Peyer's patch (tissue), 4 donors: ENCODE results near the gene PRIMA1. TPM values are rescaled to one million over a fixed set of nuclear protein-coding genes. Genes with fewer than 3 reads are reported as not detected.

ENCODE experiments used
- DNase-seq, 3 donors: peaks; one replicate each; pipeline ENCODE4 v3.0.0-alpha.2; 2017 to 2019
- H3K27ac ChIP-seq, 4 donors: fragments of 200-600 bp; sonication (generic); one replicate each; pipeline ENCODE4 v1.5.1; 2016 to 2019
- H3K27me3 ChIP-seq, 2 donors: fragments of 200-600 bp; sonication (generic); one replicate each; pipeline ENCODE4 v1.5.1; 2019
- H3K36me3 ChIP-seq, 3 donors: fragments of 200-600 bp; sonication (generic); one replicate each; pipeline ENCODE4 v1.5.1; 2016 to 2019
- H3K4me1 ChIP-seq, 4 donors: fragments of 200-600 bp; sonication (generic); one replicate each; pipeline ENCODE4 v1.5.1; 2016 to 2019
- H3K4me3 ChIP-seq, 4 donors: fragments of 200-600 bp; sonication (generic); 1 replicate in 3 of 4; 2 replicates in 1 of 4; pipeline ENCODE4 v1.5.1; 2016 to 2019; ENCODE audit warnings: mild to moderate bottlenecking in 1 of 4
- H3K9me3 ChIP-seq, 4 donors: fragments of 200-600 bp; sonication (generic); one replicate each; pipeline ENCODE4 v1.5.1; 2016 to 2019; ENCODE audit warnings: mild to moderate bottlenecking in 1 of 4
- CTCF ChIP-seq, 6 experiments: fragments of 450-650 bp in 4 of 6; fragments of 200-600 bp in 2 of 6; sonication (generic) in 1 of 6; IDR thresholded peaks; one replicate each; pipeline ENCODE4 v1.5.1; 2017 to 2019; ENCODE audit warnings: antibody characterized with exemption in 6 of 6, mild to moderate bottlenecking in 3 of 6, moderate library complexity in 1 of 6
- POLR2A ChIP-seq, 2 donors: fragments of 450-650 bp; IDR thresholded peaks; one replicate each; pipeline ENCODE4 v1.5.1; 2017; ENCODE audit warnings: antibody characterized with exemption in 2 of 2, mild to moderate bottlenecking in 2 of 2, moderate library complexity in 2 of 2
- total RNA-seq, 4 donors: library from RNA; depleted of rRNA; stranded (reverse); fragments of >200 nt; gene quantifications; one replicate each; pipeline ENCODE4 v1.1.0, GENCODE V29; 2016

The PRIMA1 gene
- total RNA-seq, 4 donors from 2014 or later = 1.2 to 5.1 (median 3.0) TPM

GRCh38 chr14:93803408-93804318 is 15.4 kb upstream of the PRIMA1 start:
- DNase-seq = no peak
- H3K27ac ChIP-seq = no peak overlapping the region
- H3K4me3 ChIP-seq = no peak overlapping the region
- no peaks in the 10 kb centered on the region for H3K4me1 ChIP-seq
- H3K36me3 ChIP-seq = no peaks in the 10 kb centered on the region
- H3K27me3 ChIP-seq = no peaks in the 10 kb centered on the region
- TF ChIP-seq CTCF (IDR thresholded peaks at IDR 0.05) (no peak), POLR2A (IDR thresholded peaks at IDR 0.05) (no peak)
- H3K9me3 ChIP-seq = no peaks in the 10 kb centered on the region

- Histone ChIP-seq H3K9me3 (no peaks in the 10 kb centered on the region), H3K27me3 (no peaks in the 10 kb centered on the region), H3K36me3 (no peaks in the 10 kb centered on the region), H3K4me3 (no peak overlapping the region), H3K4me1 (no peaks in the 10 kb centered on the region), H3K27ac (peak overlapping the region in 1 of 4 donors; percentile 38)
- DNase-seq = no peak
- TF ChIP-seq CTCF (IDR thresholded peaks at IDR 0.05) (no peak), POLR2A (IDR thresholded peaks at IDR 0.05) (no peak)
Observed at GRCh38 chr14:93799989-93800921, 12.0 kb upstream of the PRIMA1 start.

- H3K4me1 ChIP-seq = no peaks in the 10 kb centered on the region
- no peaks in the 10 kb centered on the region for H3K36me3 ChIP-seq
- peak overlapping the region in 1 of 4 donors; percentile 38 for H3K27ac ChIP-seq
- DNase-seq = no peak
- no peak for TF ChIP-seq CTCF (IDR thresholded peaks at IDR 0.05)
- H3K27me3 ChIP-seq = no peaks in the 10 kb centered on the region
- no peak overlapping the region for H3K4me3 ChIP-seq
- no peaks in the 10 kb centered on the region for H3K9me3 ChIP-seq
Observed at GRCh38 chr14:93799617-93799988, 11.3 kb upstream of the PRIMA1 start.

- no peak for DNase-seq
Observed at GRCh38 chr14:93797536-93797935, 9.3 kb upstream of the PRIMA1 start.

More at GRCh38 chr14:93797536-93797935, 9.3 kb upstream of the PRIMA1 start:
- H3K9me3 ChIP-seq = no peaks in the 10 kb centered on the region
- no peak overlapping the region for H3K27ac ChIP-seq
- no peaks in the 10 kb centered on the region for H3K4me1 ChIP-seq
- TF ChIP-seq CTCF (IDR thresholded peaks at IDR 0.05) = no peak
- TF ChIP-seq POLR2A (IDR thresholded peaks at IDR 0.05) = no peak
- H3K36me3 ChIP-seq = no peaks in the 10 kb centered on the region
- no peak overlapping the region for H3K4me3 ChIP-seq
- no peaks in the 10 kb centered on the region for H3K27me3 ChIP-seq
